Stomach (tissue), 9 donors: ENCODE measurements around the gene HOXB6. TPM values are rescaled to one million over a fixed set of nuclear protein-coding genes. Genes with fewer than 3 reads are reported as not detected.
A peak's percentile ranks its signal among the peaks of the same experiment; 100 is the strongest.

Source experiments
- DNase-seq, 2 donors: peaks; one replicate each; pipeline versions ENCODE4 v3.0.0 to v3.0.0-alpha.2; 2013 to 2019
- H3K27ac ChIP-seq, 5 donors: fragments of 200-600 bp in 4 of 5; sonication (generic) in 4 of 5; one replicate each; pipeline ENCODE4 v1.5.1; 2013 to 2019; ENCODE audit warnings: mild to moderate bottlenecking in 1 of 5, moderate library complexity in 1 of 5
- H3K27me3 ChIP-seq, 3 donors: fragments of 200-600 bp; sonication (generic); one replicate each; pipeline ENCODE4 v1.5.1; 2017 to 2019; ENCODE audit warnings: mixed run types in 1 of 3
- H3K36me3 ChIP-seq, 4 donors: fragments of 200-600 bp; sonication (generic); 1 replicate in 3 of 4; 2 replicates in 1 of 4; pipeline ENCODE4 v1.5.1; 2016 to 2019
- H3K4me1 ChIP-seq, 4 donors: fragments of 200-600 bp; sonication (generic); one replicate each; pipeline ENCODE4 v1.5.1; 2016 to 2019
- H3K4me3 ChIP-seq, 4 donors: fragments of 200-600 bp; sonication (generic) in 3 of 4; one replicate each; pipeline ENCODE4 v1.5.1; 2016 to 2019; ENCODE audit warnings: mild to moderate bottlenecking in 1 of 4
- H3K9me3 ChIP-seq, 4 donors: fragments of 200-600 bp; sonication (generic); one replicate each; pipeline ENCODE4 v1.5.1; 2016 to 2019
- CTCF ChIP-seq, 7 experiments: fragments of 450-650 bp in 4 of 7; fragments of 200-600 bp in 3 of 7; sonication (generic) in 3 of 7; IDR thresholded peaks; one replicate each; pipeline ENCODE4 v1.5.1; 2016 to 2019; ENCODE audit warnings: antibody characterized with exemption in 7 of 7, control low read depth in 2 of 7, mild to moderate bottlenecking in 1 of 7
- EP300 ChIP-seq: sonication (generic); formaldehyde crosslinking; IDR thresholded peaks from one replicate; pipeline ENCODE4 v1.6.1; 2017; ENCODE audit warnings: antibody characterized with exemption
- POLR2A ChIP-seq, 4 donors: fragments of 450-650 bp; IDR thresholded peaks; one replicate each; pipeline ENCODE4 v1.6.1; 2016; ENCODE audit warnings: antibody characterized with exemption in 4 of 4, control low read depth in 2 of 4, mild to moderate bottlenecking in 1 of 4, moderate library complexity in 1 of 4
- POLR2AphosphoS5 ChIP-seq, 3 donors: sonication (generic); formaldehyde crosslinking; IDR thresholded peaks; one replicate each; pipeline ENCODE4 v1.6.1; 2016; ENCODE audit warnings: antibody characterized with exemption in 3 of 3
- WGBS, 5 donors: extraction: QIAGEN DNeasy Blood & Tissue Kit in 3 of 5; methylation state at CpG; one replicate each; pipeline versions ENCODE4 v1.1.5 to v1.1.7; 2013 to 2018; 5-methylcytosine and 5-hydroxymethylcytosine counted together
- intact Hi-C: fragments of 100-400 bp; cut with DNase I; formaldehyde crosslinking; loops from one replicate; pipeline ENCODE4 v1.15.1; 2023; ENCODE audit warnings: low total_unique reads
- polyA plus RNA-seq, 3 donors: library from polyadenylated mRNA; stranded (reverse); fragments of 200-250 nt; gene quantifications; one replicate each; pipeline ENCODE4 v1.2.3, GENCODE V29; 2013
- total RNA-seq, 5 donors: library from RNA; depleted of rRNA; stranded (reverse); fragments of >200 nt; gene quantifications; one replicate each; pipeline versions ENCODE4 v1.1.0 to v1.2.3, GENCODE V29; 2014 to 2016
- donor health status: healthy with polysubstance abuse.
- donor health status: Bipolar disorder and iron deficiency.
- donor health status: healthy.

The HOXB6 gene
- total and polyA plus RNA-seq, 8 donors: 4.2 to 150 (median 10.9) TPM

- intact Hi-C loops: no loop called here
- peaks cover 41 to 100% (median 94%) of the 10 kb centered on the region in 3 donors for H3K27me3 ChIP-seq
- no peak for DNase-seq
Measured at GRCh38 chr17:48643697-48644012, 38.9 kb upstream of the HOXB6 start.

GRCh38 chr17:48642843-48643696, 38.3 kb upstream of the HOXB6 start:
- H3K27me3 ChIP-seq: peaks cover 41 to 100% (median 94%) of the 10 kb centered on the region in 3 donors
- WGBS, 5 donors: 22 to 34% (median 28%) methylated on average over 22 to 23 of the region's 23 CpGs
- intact Hi-C loops: no loop called here
- no peak overlapping the region for H3K4me3 ChIP-seq
- DNase-seq: no peak
- H3K9me3 ChIP-seq: no peaks in the 10 kb centered on the region
- H3K36me3 ChIP-seq: no peaks in the 10 kb centered on the region
- peaks cover 0 to 34% (median 22%) of the 10 kb centered on the region in 4 donors for H3K4me1 ChIP-seq
- H3K27ac ChIP-seq: no peak overlapping the region
- TF ChIP-seq EP300: no peak
- TF ChIP-seq CTCF (IDR thresholded peaks at IDR 0.05): no peak
- no peak for TF ChIP-seq POLR2AphosphoS5 (IDR thresholded peaks at IDR 0.05)
- TF ChIP-seq POLR2A (IDR thresholded peaks at IDR 0.05): no peak

More at GRCh38 chr17:48643697-48644012, 38.9 kb upstream of the HOXB6 start:
- TF ChIP-seq POLR2AphosphoS5 (IDR thresholded peaks at IDR 0.05) (no peak), CTCF (IDR thresholded peaks at IDR 0.05) (no peak), EP300 (no peak), POLR2A (IDR thresholded peaks at IDR 0.05) (no peak)
- Histone ChIP-seq H3K4me3 (no peak overlapping the region), H3K4me1 (peaks cover 0 to 34% (median 22%) of the 10 kb centered on the region in 4 donors), H3K9me3 (no peaks in the 10 kb centered on the region), H3K27ac (no peak overlapping the region), H3K36me3 (no peaks in the 10 kb centered on the region)

- Histone ChIP-seq H3K4me3 (no peak overlapping the region), H3K36me3 (no peaks in the 10 kb centered on the region), H3K27me3 (peaks cover 48 to 100% (median 94%) of the 10 kb centered on the region in 3 donors), H3K9me3 (no peaks in the 10 kb centered on the region), H3K27ac (no peak overlapping the region), H3K4me1 (peaks cover 0 to 28% (median 15%) of the 10 kb centered on the region in 4 donors)
- DNase-seq: peak in 1 of 2 donors; percentile 12
- TF ChIP-seq EP300: no peak
- no peak for TF ChIP-seq CTCF (IDR thresholded peaks at IDR 0.05)
- no peak for TF ChIP-seq POLR2AphosphoS5 (IDR thresholded peaks at IDR 0.05)
- TF ChIP-seq POLR2A (IDR thresholded peaks at IDR 0.05): no peak
- WGBS, 5 donors: 6 to 12% (median 9%) methylated on average over 28 to 58 of the region's 58 CpGs
- intact Hi-C loops: no loop called here
Measured at GRCh38 chr17:48642059-48642842, 37.5 kb upstream of the HOXB6 start.

- H3K27me3 ChIP-seq: peaks cover 47 to 100% (median 94%) of the 10 kb centered on the region in 3 donors
- DNase-seq: peak in 1 of 2 donors; percentile 2
- intact Hi-C loops: no loop called here
- H3K4me3 ChIP-seq: no peak overlapping the region
- no peak overlapping the region for H3K27ac ChIP-seq
- 5 to 14% (median 8%) methylated on average over 26 to 29 of the region's 29 CpGs for WGBS, 5 donors
- TF ChIP-seq POLR2A (IDR thresholded peaks at IDR 0.05): no peak
- no peak for TF ChIP-seq CTCF (IDR thresholded peaks at IDR 0.05)
- no peak for TF ChIP-seq POLR2AphosphoS5 (IDR thresholded peaks at IDR 0.05)
- no peak for TF ChIP-seq EP300
- H3K9me3 ChIP-seq: no peaks in the 10 kb centered on the region
- H3K36me3 ChIP-seq: no peaks in the 10 kb centered on the region
- peaks cover 0 to 25% (median 10%) of the 10 kb centered on the region in 4 donors for H3K4me1 ChIP-seq
Measured at GRCh38 chr17:48641541-48642058, 36.8 kb upstream of the HOXB6 start.
